B cell (primary cell): ENCODE results near the gene PAPSS1.

Source experiments
- EZH2 ChIP-seq: IDR thresholded peaks from 2 replicates; pipeline ENCODE4 v1.6.1; 2012; ENCODE audit warnings: borderline replicate concordance, low read depth, mild to moderate bottlenecking, moderate library complexity, low read length; ENCODE audit not compliant: insufficient read depth, poor library complexity, severe bottlenecking
- TF ChIP-seq, protein P1 (sequence below): fragments of 200-600 bp; IDR thresholded peaks from one replicate; pipeline ENCODE4 v1.8.0; 2022; ENCODE audit warnings: antibody characterized with exemption, mild to moderate bottlenecking

DNA sequence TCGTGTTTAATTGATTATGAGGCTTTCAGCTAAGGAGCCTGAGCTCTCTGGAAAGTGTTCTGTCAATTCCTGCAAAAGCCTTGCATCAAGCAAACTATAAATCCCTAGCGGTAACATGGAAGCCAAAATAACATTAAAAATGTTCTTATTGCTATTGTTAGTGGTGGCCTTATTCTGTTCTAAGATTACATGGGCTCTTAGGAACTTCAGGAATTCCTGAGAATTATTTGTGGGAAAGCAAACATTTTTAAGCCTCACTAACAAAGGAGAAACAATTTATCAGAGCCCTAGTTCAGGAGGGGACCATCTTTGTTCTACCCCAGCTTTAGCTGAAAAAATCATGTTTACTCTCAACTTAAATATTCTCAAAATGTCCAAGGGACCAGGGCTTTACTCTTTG, 119.6 kb downstream of the PAPSS1 start:
- TF ChIP-seq, protein P1, sequence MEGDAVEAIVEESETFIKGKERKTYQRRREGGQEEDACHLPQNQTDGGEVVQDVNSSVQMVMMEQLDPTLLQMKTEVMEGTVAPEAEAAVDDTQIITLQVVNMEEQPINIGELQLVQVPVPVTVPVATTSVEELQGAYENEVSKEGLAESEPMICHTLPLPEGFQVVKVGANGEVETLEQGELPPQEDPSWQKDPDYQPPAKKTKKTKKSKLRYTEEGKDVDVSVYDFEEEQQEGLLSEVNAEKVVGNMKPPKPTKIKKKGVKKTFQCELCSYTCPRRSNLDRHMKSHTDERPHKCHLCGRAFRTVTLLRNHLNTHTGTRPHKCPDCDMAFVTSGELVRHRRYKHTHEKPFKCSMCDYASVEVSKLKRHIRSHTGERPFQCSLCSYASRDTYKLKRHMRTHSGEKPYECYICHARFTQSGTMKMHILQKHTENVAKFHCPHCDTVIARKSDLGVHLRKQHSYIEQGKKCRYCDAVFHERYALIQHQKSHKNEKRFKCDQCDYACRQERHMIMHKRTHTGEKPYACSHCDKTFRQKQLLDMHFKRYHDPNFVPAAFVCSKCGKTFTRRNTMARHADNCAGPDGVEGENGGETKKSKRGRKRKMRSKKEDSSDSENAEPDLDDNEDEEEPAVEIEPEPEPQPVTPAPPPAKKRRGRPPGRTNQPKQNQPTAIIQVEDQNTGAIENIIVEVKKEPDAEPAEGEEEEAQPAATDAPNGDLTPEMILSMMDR: no peak
- no peak for TF ChIP-seq EZH2
